OCI-LY3 (cell line): ENCODE data around the gene TEX29.

ENCODE experiments used
- H2AFZ ChIP-seq: fragments of 200-600, 300-600 bp; shearing (Covaris generic); 2 replicates; pipeline ENCODE4 v1.6.0; 2014; ENCODE audit warnings: antibody characterized with exemption, low read depth, low read length
- H3K27ac ChIP-seq: fragments of 200-600, 300-600 bp; sonication (generic); 2 replicates; pipeline ENCODE4 v1.5.1; 2014; ENCODE audit warnings: mild to moderate bottlenecking, low read length, moderate library complexity, mixed read lengths
- H3K27me3 ChIP-seq: fragments of 200-600, 300-600 bp; sonication (generic); 2 replicates; pipeline ENCODE4 v1.6.1; 2014; ENCODE audit warnings: low read depth, low read length, mixed read lengths
- H3K36me3 ChIP-seq: fragments of 200-600, 300-600 bp; sonication (generic); replicated peaks from 2 replicates; pipeline ENCODE3; 2014; ENCODE audit warnings: low read depth, low read length, mixed read lengths
- H3K4me1 ChIP-seq: fragments of 300-600, 200-600 bp; sonication (generic); 2 replicates; pipeline ENCODE4 v1.6.1; 2014; ENCODE audit warnings: low read length, mixed read lengths
- H3K4me2 ChIP-seq: fragments of 200-600, 300-600 bp; sonication (generic); 2 replicates; pipeline ENCODE4 v1.6.1; 2014; ENCODE audit warnings: low read length, mixed read lengths
- H3K4me3 ChIP-seq: fragments of 300-600, 200-600 bp; sonication (generic); 2 replicates; pipeline ENCODE4 v1.5.1; 2014; ENCODE audit warnings: antibody characterized with exemption, mild to moderate bottlenecking, low read length, moderate library complexity
- H3K79me2 ChIP-seq: fragments of 300-600, 200-600 bp; shearing (Covaris generic); 2 replicates; pipeline ENCODE4 v1.6.1; 2014; ENCODE audit warnings: mild to moderate bottlenecking, low read length, mixed read lengths
- H3K9ac ChIP-seq: fragments of 300-600, 200-600 bp; shearing (Covaris generic); 2 replicates; pipeline ENCODE4 v1.6.0; 2014; ENCODE audit warnings: mild to moderate bottlenecking, low read length, moderate library complexity
- H3K9me3 ChIP-seq: fragments of 200-600, 300-600 bp; shearing (Covaris generic); 2 replicates; pipeline ENCODE4 v1.6.1; 2014; ENCODE audit warnings: low read length, mixed read lengths; ENCODE audit not compliant: insufficient read depth
- H4K20me1 ChIP-seq: fragments of 200-600, 300-600 bp; sonication (generic); 2 replicates; pipeline ENCODE4 v1.6.1; 2016; ENCODE audit warnings: low read length, mixed read lengths; ENCODE audit not compliant: insufficient read depth
- EZH2phosphoT487 ChIP-seq: fragments of 200-600 bp; shearing (Covaris generic); IDR thresholded peaks from 2 replicates; pipeline ENCODE4 v1.6.1; 2018; ENCODE audit warnings: antibody characterized with exemption, mixed run types, low read depth
- TF ChIP-seq, protein P1 (sequence below): fragments of 200-600, 300-600 bp; sonication (generic); IDR thresholded peaks from 2 replicates; pipeline ENCODE4 v1.5.1; 2014; ENCODE audit warnings: antibody characterized with exemption, low read length, low read depth

The TEX29 gene

DNA sequence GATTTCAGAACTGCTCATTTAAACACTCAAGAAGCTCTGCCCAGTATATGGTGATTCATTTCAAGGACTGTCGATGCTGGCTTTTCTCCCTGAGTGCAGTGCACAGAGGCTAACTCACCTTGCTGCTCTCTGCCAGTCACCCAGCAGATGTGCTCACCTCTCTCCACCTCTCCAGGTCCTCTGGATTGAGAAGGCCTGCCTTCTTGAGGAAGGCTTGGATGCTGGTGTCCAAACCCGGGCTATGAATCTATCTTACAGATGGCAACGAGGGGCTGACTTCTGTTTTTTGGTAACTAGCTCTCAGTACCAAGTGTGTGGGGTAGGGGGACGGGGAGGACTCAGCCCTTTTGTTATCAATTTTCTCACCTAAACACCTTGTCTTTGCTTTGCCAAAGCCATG, 47.6 kb downstream of the TEX29 start:
- H2AFZ ChIP-seq, result no peak overlapping the region
- TF ChIP-seq EZH2phosphoT487, result no peak
- TF ChIP-seq, protein P1, sequence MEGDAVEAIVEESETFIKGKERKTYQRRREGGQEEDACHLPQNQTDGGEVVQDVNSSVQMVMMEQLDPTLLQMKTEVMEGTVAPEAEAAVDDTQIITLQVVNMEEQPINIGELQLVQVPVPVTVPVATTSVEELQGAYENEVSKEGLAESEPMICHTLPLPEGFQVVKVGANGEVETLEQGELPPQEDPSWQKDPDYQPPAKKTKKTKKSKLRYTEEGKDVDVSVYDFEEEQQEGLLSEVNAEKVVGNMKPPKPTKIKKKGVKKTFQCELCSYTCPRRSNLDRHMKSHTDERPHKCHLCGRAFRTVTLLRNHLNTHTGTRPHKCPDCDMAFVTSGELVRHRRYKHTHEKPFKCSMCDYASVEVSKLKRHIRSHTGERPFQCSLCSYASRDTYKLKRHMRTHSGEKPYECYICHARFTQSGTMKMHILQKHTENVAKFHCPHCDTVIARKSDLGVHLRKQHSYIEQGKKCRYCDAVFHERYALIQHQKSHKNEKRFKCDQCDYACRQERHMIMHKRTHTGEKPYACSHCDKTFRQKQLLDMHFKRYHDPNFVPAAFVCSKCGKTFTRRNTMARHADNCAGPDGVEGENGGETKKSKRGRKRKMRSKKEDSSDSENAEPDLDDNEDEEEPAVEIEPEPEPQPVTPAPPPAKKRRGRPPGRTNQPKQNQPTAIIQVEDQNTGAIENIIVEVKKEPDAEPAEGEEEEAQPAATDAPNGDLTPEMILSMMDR, result no peak
- no peak overlapping the region for H3K9ac ChIP-seq
- H3K27me3 ChIP-seq, result peaks cover 18% of the 10 kb centered on the region
- H3K9me3 ChIP-seq, result no peaks in the 10 kb centered on the region
- H3K4me1 ChIP-seq, result peaks cover 7% of the 10 kb centered on the region; the same call in 1 of the 2 replicates
- H3K27ac ChIP-seq, result no peak overlapping the region
- no peaks in the 10 kb centered on the region for H3K36me3 ChIP-seq
- H4K20me1 ChIP-seq, result no peaks in the 10 kb centered on the region
- no peak overlapping the region for H3K4me2 ChIP-seq
- H3K4me3 ChIP-seq, result no peak overlapping the region
- no peaks in the 10 kb centered on the region for H3K79me2 ChIP-seq

DNA sequence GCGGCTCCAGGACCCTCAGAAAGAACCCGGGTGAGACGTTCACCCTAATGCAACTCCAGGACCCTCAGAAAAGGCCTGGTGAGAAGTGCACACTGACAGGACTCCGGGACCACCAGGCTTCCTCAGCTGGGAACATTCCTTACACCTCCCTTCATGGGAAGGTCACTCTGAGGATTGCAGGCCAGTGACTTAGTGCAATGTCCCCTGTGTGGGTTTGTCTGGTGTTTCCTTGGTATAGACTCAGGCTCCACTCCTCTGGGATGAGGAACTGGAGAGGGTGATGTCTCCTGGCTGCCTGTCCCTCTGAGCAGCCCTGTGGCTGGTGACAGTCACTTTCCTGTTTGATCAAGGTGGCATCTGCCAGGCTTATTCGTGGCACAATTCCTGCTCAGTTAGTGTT, 49.7 kb downstream of the TEX29 start:
- Histone ChIP-seq H3K4me1 (peaks cover 8% of the 10 kb centered on the region; the same call in 1 of the 2 replicates), H3K4me2 (no peak overlapping the region), H4K20me1 (no peaks in the 10 kb centered on the region), H3K4me3 (no peak overlapping the region), H3K79me2 (no peaks in the 10 kb centered on the region), H3K9ac (no peak overlapping the region), H3K27me3 (peaks cover 10% of the 10 kb centered on the region), H3K36me3 (no peaks in the 10 kb centered on the region), H2AFZ (no peak overlapping the region), H3K27ac (no peak overlapping the region), H3K9me3 (no peaks in the 10 kb centered on the region)
- TF ChIP-seq EZH2phosphoT487, result no peak
- TF ChIP-seq, protein P1, result no peak

DNA sequence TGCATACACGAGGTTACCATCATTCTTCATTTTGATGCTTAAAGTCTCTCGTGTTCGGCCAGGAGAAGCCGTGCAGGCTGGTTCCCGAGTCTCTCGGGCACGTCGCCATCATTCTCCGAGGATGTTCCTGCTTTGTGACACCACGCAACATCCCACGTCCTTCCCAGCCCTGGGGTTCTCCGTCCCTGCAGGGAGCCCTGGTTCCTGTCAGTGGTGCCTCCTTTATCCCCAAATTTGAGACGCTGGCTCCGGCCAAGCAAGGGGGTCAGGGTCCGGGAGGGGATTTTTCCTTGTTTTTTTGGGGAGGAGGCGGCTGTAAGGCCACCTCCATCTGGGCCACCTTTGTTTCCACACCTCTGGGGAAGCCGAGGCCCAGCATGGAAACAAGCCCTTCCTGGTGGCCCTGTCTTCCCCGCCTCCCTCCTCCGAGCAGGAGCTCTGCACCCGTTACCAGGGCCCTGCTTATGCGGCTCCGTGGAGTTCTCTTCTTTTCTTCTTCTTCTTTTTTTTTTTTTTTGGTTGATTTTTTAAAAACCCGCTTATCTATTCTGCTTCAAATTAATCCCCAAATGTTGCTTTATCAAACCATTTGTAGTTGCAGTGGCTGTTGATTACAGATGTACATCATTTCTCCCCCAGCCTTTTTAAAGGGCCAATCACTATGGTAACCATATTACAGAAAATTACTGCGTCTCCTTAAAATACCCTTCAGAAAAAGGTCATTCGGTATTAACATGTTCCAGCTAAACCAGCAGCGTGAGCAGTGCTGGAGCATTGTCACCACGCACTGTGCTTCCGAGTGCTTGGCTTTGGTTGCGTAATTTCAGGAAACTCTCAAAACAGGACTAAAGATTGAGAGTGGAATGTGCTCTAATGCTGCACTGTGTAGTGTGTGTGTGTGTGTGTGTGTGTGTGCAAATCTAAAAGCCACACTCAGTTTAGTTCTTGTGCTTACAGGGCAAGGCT, 50.4 kb downstream of the TEX29 start:
- H3K36me3 ChIP-seq, result no peaks in the 10 kb centered on the region
- no peak overlapping the region for H3K27ac ChIP-seq
- H3K4me3 ChIP-seq, result no peak overlapping the region
- no peak overlapping the region for H3K4me2 ChIP-seq
- no peaks in the 10 kb centered on the region for H4K20me1 ChIP-seq
- peaks cover 8% of the 10 kb centered on the region; the same call in 1 of the 2 replicates for H3K4me1 ChIP-seq
- TF ChIP-seq, protein P1, result no peak
- TF ChIP-seq EZH2phosphoT487, result no peak
- no peak overlapping the region for H3K9ac ChIP-seq
- peaks cover 10% of the 10 kb centered on the region for H3K27me3 ChIP-seq
- no peak overlapping the region for H2AFZ ChIP-seq
- no peaks in the 10 kb centered on the region for H3K9me3 ChIP-seq
- H3K79me2 ChIP-seq, result no peaks in the 10 kb centered on the region

DNA sequence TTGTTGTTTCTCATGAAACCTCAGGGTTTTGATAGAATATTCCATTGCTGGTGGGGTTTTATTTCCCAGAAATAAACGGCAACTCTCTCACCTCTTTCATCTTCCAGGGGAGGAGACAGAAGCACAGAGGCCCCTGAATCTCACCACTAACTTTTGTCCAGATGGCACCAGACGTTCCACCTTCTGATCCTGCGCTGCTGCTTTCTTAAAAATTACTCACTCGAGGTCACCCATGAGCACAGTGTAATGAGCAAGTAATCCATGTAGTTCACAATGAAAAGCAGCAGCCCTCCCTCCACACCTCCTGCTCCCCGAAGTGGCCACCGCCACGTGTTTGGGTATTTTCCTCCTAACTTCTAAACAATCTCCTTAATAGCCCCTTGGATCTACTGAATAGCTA, 51.3 kb downstream of the TEX29 start:
- H3K9me3 ChIP-seq, result no peaks in the 10 kb centered on the region
- H3K36me3 ChIP-seq, result no peaks in the 10 kb centered on the region
- H3K4me2 ChIP-seq, result no peak overlapping the region
- no peak overlapping the region for H3K27ac ChIP-seq
- no peak overlapping the region for H3K9ac ChIP-seq
- TF ChIP-seq, protein P1, result no peak
- TF ChIP-seq EZH2phosphoT487, result no peak
- no peak overlapping the region for H2AFZ ChIP-seq
- H3K79me2 ChIP-seq, result no peaks in the 10 kb centered on the region
- H3K4me3 ChIP-seq, result no peak overlapping the region
- no peaks in the 10 kb centered on the region for H4K20me1 ChIP-seq
- H3K27me3 ChIP-seq, result peaks cover 10% of the 10 kb centered on the region
- peaks cover 8% of the 10 kb centered on the region; the same call in 1 of the 2 replicates for H3K4me1 ChIP-seq
